ENCODE data around the gene LEMD2. TPM values are rescaled to one million over a fixed set of nuclear protein-coding genes. Genes with fewer than 3 reads are reported as not detected.
A peak's percentile ranks its signal among the peaks of the same experiment; 100 is the strongest.
"Not testable (repeated sequence)": the region's sequence is repeated elsewhere in the genome, so short reads cannot be mapped to it uniquely, and the experiment has no call there.

The LEMD2 gene
- 33.8 and 39.7 TPM in 2 replicates for total RNA-seq (2014; rRNA removed; shearing (Covaris generic))
- 42.7 and 44.1 TPM in 2 replicates for polyA plus RNA-seq (2015; cell fraction: cytosol; rRNA removed)
- 98.5 and 119 TPM in 2 replicates for polyA plus RNA-seq (2015; cell fraction: nucleus; rRNA removed)

GRCh38 chr6:33788694-33789549 is at the start of gene LEMD2:
LEMD2 (minus strand) TSS chr6:33789130; CDS start chr6:33789116, 14 bp downstream.
- peak; percentile 90 for DNase-seq (ENCODE audit: low read depth)

- DNase-seq (ENCODE audit: low read depth), result no peak
Observed at GRCh38 chr6:33837971-33838665, 49.2 kb upstream of the LEMD2 start.

- no peak for DNase-seq (ENCODE audit: low read depth)
Observed at GRCh38 chr6:33836806-33837469, 48.0 kb upstream of the LEMD2 start.

- no peak for DNase-seq (ENCODE audit: low read depth)
Observed at GRCh38 chr6:33834401-33835392, 45.8 kb upstream of the LEMD2 start.

- no peak for DNase-seq (ENCODE audit: low read depth)
Observed at GRCh38 chr6:33833599-33833998, 44.7 kb upstream of the LEMD2 start.

- DNase-seq (ENCODE audit: low read depth), result not testable (repeated sequence)
Observed at GRCh38 chr6:33832831-33833230, 43.9 kb upstream of the LEMD2 start.

GRCh38 chr6:33831725-33832124 is 42.8 kb upstream of the LEMD2 start:
- not testable (repeated sequence) for DNase-seq (ENCODE audit: low read depth)

GRCh38 chr6:33830635-33831240 is 41.8 kb upstream of the LEMD2 start:
- no peak for DNase-seq (ENCODE audit: low read depth)

GRCh38 chr6:33828764-33829731 is 40.1 kb upstream of the LEMD2 start:
- no peak for DNase-seq (ENCODE audit: low read depth)

GRCh38 chr6:33828452-33828763 is 39.5 kb upstream of the LEMD2 start:
- no peak for DNase-seq (ENCODE audit: low read depth)

GRCh38 chr6:33827546-33828451 is 38.9 kb upstream of the LEMD2 start:
- DNase-seq (ENCODE audit: low read depth), result no peak

- DNase-seq (ENCODE audit: low read depth), result no peak
Observed at GRCh38 chr6:33826537-33826936, 37.6 kb upstream of the LEMD2 start.

- DNase-seq (ENCODE audit: low read depth), result peak; percentile 69
Observed at GRCh38 chr6:33824461-33825154, 35.7 kb upstream of the LEMD2 start.

GRCh38 chr6:33823806-33824205 is 34.9 kb upstream of the LEMD2 start:
- DNase-seq (ENCODE audit: low read depth), result no peak

- DNase-seq (ENCODE audit: low read depth), result peak; percentile 70
Observed at GRCh38 chr6:33822575-33823395, 33.9 kb upstream of the LEMD2 start.

- DNase-seq (ENCODE audit: low read depth), result no peak
Observed at GRCh38 chr6:33820784-33821520, 32.0 kb upstream of the LEMD2 start.

Data from HT1080 (cell line).